SK-N-MC (cell line): Measurements from ENCODE around the gene MAP4K4.

Experiments used
- EZH2 ChIP-seq: fragments of 200-600 bp; sonication (generic); IDR thresholded peaks from one replicate; pipeline ENCODE4 v1.6.1; 2017; ENCODE audit warnings: antibody characterized with exemption
- FOXP2 ChIP-seq: optimal IDR thresholded peaks from 2 replicates; pipeline ENCODE3; 2011; ENCODE audit warnings: mild to moderate bottlenecking, moderate library complexity; ENCODE audit not compliant: insufficient read depth; ENCODE audit errors: extremely low read length, control extremely low read depth
- POLR2AphosphoS5 ChIP-seq: IDR thresholded peaks from 2 replicates; pipeline ENCODE4 v1.6.1; 2012; ENCODE audit warnings: mild to moderate bottlenecking, low read depth, low read length, borderline replicate concordance

DNA sequence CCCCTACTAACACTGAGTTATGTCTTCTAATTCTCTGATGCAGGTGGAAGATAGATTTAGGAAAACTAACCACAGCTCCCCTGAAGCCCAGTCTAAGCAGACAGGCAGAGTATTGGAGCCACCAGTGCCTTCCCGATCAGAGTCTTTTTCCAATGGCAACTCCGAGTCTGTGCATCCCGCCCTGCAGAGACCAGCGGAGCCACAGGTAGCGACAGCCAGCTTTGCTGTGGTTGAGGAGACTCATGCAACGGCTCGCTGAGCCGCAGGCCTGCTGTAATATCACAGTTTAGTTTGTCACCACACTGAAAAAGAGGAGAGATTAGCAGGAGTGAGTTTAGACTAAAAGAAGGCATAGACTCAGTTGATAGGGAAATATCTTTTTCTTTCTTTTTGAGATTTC, 163.3 kb downstream of the MAP4K4 start:
- TF ChIP-seq EZH2: no peak
- no peak for TF ChIP-seq POLR2AphosphoS5
- no peak for TF ChIP-seq FOXP2
